T-helper 17 cell (primary cell): Measurements from ENCODE around the gene NTN3. TPM values are rescaled to one million over a fixed set of nuclear protein-coding genes. Genes with fewer than 3 reads are reported as not detected.
"Not testable (repeated sequence)": the region's sequence is repeated elsewhere in the genome, so short reads cannot be mapped to it uniquely, and the experiment has no call there.

Experiments
- ATAC-seq: fragments of 150-1000 bp; cut with Tn5 transposase; 2 replicates; pipeline ENCODE4 v1.10.0; 2021; ENCODE audit warnings: mild to moderate bottlenecking, moderate library complexity
- DNase-seq, 3 donors: peaks; one replicate each; pipeline versions ENCODE4 v3.0.0 to v3.0.0-alpha.2; 2020 to 2021
- H3K9me3 ChIP-seq: one replicate; pipeline ENCODE4 v1.7.0; 2013; ENCODE audit warnings: low read length, mild to moderate bottlenecking; ENCODE audit not compliant: control insufficient read depth, poor library complexity, severe bottlenecking
- H3K27ac Mint-ChIP-seq: one replicate; pipeline ENCODE4 v1.8.0; 2022; ENCODE audit warnings: mild to moderate bottlenecking, moderate library complexity, mixed read lengths
- H3K27me3 Mint-ChIP-seq: one replicate; pipeline ENCODE4 v1.8.0; 2022; ENCODE audit warnings: mixed read lengths
- H3K36me3 Mint-ChIP-seq: one replicate; pipeline ENCODE4 v1.8.0; 2022; ENCODE audit warnings: low read depth, mixed read lengths
- H3K4me1 Mint-ChIP-seq: one replicate; pipeline ENCODE4 v1.8.0; 2022; ENCODE audit warnings: mild to moderate bottlenecking, mixed read lengths
- H3K4me3 Mint-ChIP-seq: one replicate; pipeline ENCODE4 v1.8.0; 2022; ENCODE audit warnings: mild to moderate bottlenecking, moderate library complexity, mixed read lengths
- total RNA-seq, 4 donors: library from RNA in 2 of 4; stranded (reverse) in 2 of 4; gene quantifications; one replicate each; pipeline ENCODE4 v1.2.3 and lab custom pipeline; 2022 to 2026

NTN3 gene
- total RNA-seq, 2 donors from 2014 or later = not detected

GRCh38 chr16:2432286-2432685 lies 38.8 kb upstream of the NTN3 start:
- ATAC-seq (no peak), DNase-seq (no peak)
- Mint-ChIP-seq H3K27ac (no peak overlapping the region), H3K27me3 (no peaks in the 10 kb centered on the region), H3K4me1 (peaks cover 13% of the 10 kb centered on the region), H3K36me3 (peaks cover 4% of the 10 kb centered on the region), H3K4me3 (no peak overlapping the region)
- H3K9me3 ChIP-seq = no peaks in the 10 kb centered on the region

- no peaks in the 10 kb centered on the region for H3K9me3 ChIP-seq
- Mint-ChIP-seq H3K4me1 (peaks cover 13% of the 10 kb centered on the region), H3K27ac (no peak overlapping the region), H3K27me3 (no peaks in the 10 kb centered on the region), H3K36me3 (peaks cover 4% of the 10 kb centered on the region), H3K4me3 (no peak overlapping the region)
- ATAC-seq (no peak), DNase-seq (no peak)
Observed at GRCh38 chr16:2432801-2433505, 38.1 kb upstream of the NTN3 start.

GRCh38 chr16:2435236-2435635 lies 35.9 kb upstream of the NTN3 start:
- H3K36me3 Mint-ChIP-seq = not testable (repeated sequence)

GRCh38 chr16:2436110-2436509 lies 35.0 kb upstream of the NTN3 start:
- Mint-ChIP-seq H3K4me3 (no peak overlapping the region), H3K27ac (no peak overlapping the region), H3K36me3 (peaks cover 4% of the 10 kb centered on the region), H3K27me3 (no peaks in the 10 kb centered on the region), H3K4me1 (no peaks in the 10 kb centered on the region)
- ATAC-seq (no peak), DNase-seq (no peak)
- no peaks in the 10 kb centered on the region for H3K9me3 ChIP-seq

More at GRCh38 chr16:2435236-2435635, 35.9 kb upstream of the NTN3 start:
- H3K4me3 Mint-ChIP-seq, H3K27me3 Mint-ChIP-seq, ATAC-seq, H3K27ac Mint-ChIP-seq, H3K9me3 ChIP-seq, DNase-seq, H3K4me1 Mint-ChIP-seq: not testable (repeated sequence)

GRCh38 chr16:2437032-2437790 lies 33.9 kb upstream of the NTN3 start:
- Mint-ChIP-seq H3K4me3 (no peak overlapping the region), H3K27ac (no peak overlapping the region), H3K36me3 (peaks cover 4% of the 10 kb centered on the region)

GRCh38 chr16:2438121-2438520 lies 33.0 kb upstream of the NTN3 start:
- Mint-ChIP-seq H3K4me1 (no peaks in the 10 kb centered on the region), H3K27me3 (no peaks in the 10 kb centered on the region), H3K4me3 (no peak overlapping the region), H3K27ac (no peak overlapping the region), H3K36me3 (peaks cover 2% of the 10 kb centered on the region)
- DNase-seq (no peak), ATAC-seq (no peak)
- H3K9me3 ChIP-seq = no peaks in the 10 kb centered on the region

More at GRCh38 chr16:2437032-2437790, 33.9 kb upstream of the NTN3 start:
- DNase-seq (no peak), ATAC-seq (no peak)
- H3K4me1 Mint-ChIP-seq = no peaks in the 10 kb centered on the region
- no peaks in the 10 kb centered on the region for H3K27me3 Mint-ChIP-seq
- no peaks in the 10 kb centered on the region for H3K9me3 ChIP-seq

- H3K36me3 Mint-ChIP-seq = no peaks in the 10 kb centered on the region
- no peaks in the 10 kb centered on the region for H3K4me1 Mint-ChIP-seq
- no peak overlapping the region for H3K27ac Mint-ChIP-seq
- no peak overlapping the region for H3K4me3 Mint-ChIP-seq
- ATAC-seq = no peak
- no peak for DNase-seq
- H3K27me3 Mint-ChIP-seq = no peaks in the 10 kb centered on the region
- no peaks in the 10 kb centered on the region for H3K9me3 ChIP-seq
Observed at GRCh38 chr16:2439598-2439997, 31.5 kb upstream of the NTN3 start.

- not testable (repeated sequence) for H3K27ac Mint-ChIP-seq, H3K27me3 Mint-ChIP-seq, ATAC-seq, H3K4me3 Mint-ChIP-seq, DNase-seq, H3K4me1 Mint-ChIP-seq, H3K36me3 Mint-ChIP-seq, H3K9me3 ChIP-seq
Observed at GRCh38 chr16:2441143-2441804, 29.8 kb upstream of the NTN3 start.

- no peaks in the 10 kb centered on the region for H3K9me3 ChIP-seq
- no peaks in the 10 kb centered on the region for H3K4me1 Mint-ChIP-seq
Observed at GRCh38 chr16:2443555-2443954, 27.5 kb upstream of the NTN3 start.

GRCh38 chr16:2447920-2448583 lies 23.0 kb upstream of the NTN3 start:
- Mint-ChIP-seq H3K27me3 (no peaks in the 10 kb centered on the region), H3K36me3 (no peaks in the 10 kb centered on the region), H3K4me3 (no peak overlapping the region), H3K4me1 (no peaks in the 10 kb centered on the region), H3K27ac (no peak overlapping the region)
- no peaks in the 10 kb centered on the region for H3K9me3 ChIP-seq
- ATAC-seq (no peak), DNase-seq (no peak)

More at GRCh38 chr16:2443555-2443954, 27.5 kb upstream of the NTN3 start:
- Mint-ChIP-seq H3K4me3 (no peak overlapping the region), H3K27ac (no peak overlapping the region), H3K27me3 (no peaks in the 10 kb centered on the region), H3K36me3 (no peaks in the 10 kb centered on the region)
- ATAC-seq (no peak), DNase-seq (no peak)

- Mint-ChIP-seq H3K4me3 (no peak overlapping the region), H3K27ac (no peak overlapping the region), H3K36me3 (no peaks in the 10 kb centered on the region), H3K27me3 (no peaks in the 10 kb centered on the region), H3K4me1 (no peaks in the 10 kb centered on the region)
- no peaks in the 10 kb centered on the region for H3K9me3 ChIP-seq
- ATAC-seq (no peak), DNase-seq (no peak)
Observed at GRCh38 chr16:2449118-2449517, 22.0 kb upstream of the NTN3 start.

- Mint-ChIP-seq H3K4me3 (no peak overlapping the region), H3K36me3 (no peaks in the 10 kb centered on the region), H3K27me3 (no peaks in the 10 kb centered on the region), H3K4me1 (no peaks in the 10 kb centered on the region), H3K27ac (no peak overlapping the region)
- H3K9me3 ChIP-seq = no peaks in the 10 kb centered on the region
- no peak for DNase-seq
- no peak for ATAC-seq
Observed at GRCh38 chr16:2450535-2450934, 20.6 kb upstream of the NTN3 start.

- no peak for DNase-seq
- no peak overlapping the region for H3K27ac Mint-ChIP-seq
- no peaks in the 10 kb centered on the region for H3K27me3 Mint-ChIP-seq
- no peaks in the 10 kb centered on the region for H3K36me3 Mint-ChIP-seq
- H3K4me3 Mint-ChIP-seq = no peak overlapping the region
- no peak for ATAC-seq
- no peaks in the 10 kb centered on the region for H3K9me3 ChIP-seq
- no peaks in the 10 kb centered on the region for H3K4me1 Mint-ChIP-seq
Observed at GRCh38 chr16:2450975-2451381, 20.1 kb upstream of the NTN3 start.
